ENCODE data around the gene PRKN. TPM values are rescaled to one million over a fixed set of nuclear protein-coding genes. Genes with fewer than 3 reads are reported as not detected.

Gene PRKN
- total RNA-seq, 1 experiment from 2014 or later, result 2.0 TPM

DNA sequence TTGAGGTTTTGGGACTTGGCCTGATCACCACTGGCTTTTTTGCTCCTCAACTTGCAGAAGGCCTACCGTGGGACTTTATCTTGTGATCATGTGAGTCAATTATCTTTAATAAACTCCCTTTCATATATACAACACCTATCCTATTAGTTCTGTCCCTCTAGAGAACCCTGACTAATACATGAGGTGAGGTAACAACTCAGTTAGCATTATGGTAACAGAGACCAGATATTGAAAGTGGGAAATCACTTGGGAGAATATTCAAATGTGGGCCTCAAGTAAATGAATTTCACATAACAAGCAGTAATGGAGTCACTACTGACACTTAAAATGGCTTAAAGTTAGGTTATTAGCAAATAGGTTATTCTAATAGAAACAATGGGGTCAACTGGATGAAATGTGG, 1015.6 kb downstream of the PRKN start:
- H3K9me3 Mint-ChIP-seq, result no peaks in the 10 kb centered on the region; a peak in 2 of 5 replicates
- Histone ChIP-seq H2BK20ac (ENCODE audit: low read depth, low read length, poor library complexity, severe bottlenecking) (no peak overlapping the region), H3K56ac (ENCODE audit: insufficient read length, low read depth, low read length) (no peak overlapping the region), H4K20me1 (ENCODE audit: control insufficient read depth, insufficient read depth, insufficient read length) (no peaks in the 10 kb centered on the region), H2BK15ac (ENCODE audit: low read depth, low read length) (no peak overlapping the region), H2BK5ac (ENCODE audit: insufficient read length, low read length) (no peak overlapping the region), H3K27ac (ENCODE audit: insufficient read length, low read depth, low read length) (no peak overlapping the region), H2AFZ (ENCODE audit: low read length) (no peak overlapping the region), H2BK120ac (ENCODE audit: low read depth, low read length, poor library complexity, severe bottlenecking) (no peak overlapping the region), H3T11ph (ENCODE audit: low read length) (no peak overlapping the region), H4K8ac (replicated peaks; ENCODE audit: insufficient read length, low read depth, low read length) (no peak overlapping the region), H3K9ac (ENCODE audit: extremely low read depth, insufficient read length, low read length) (no peak overlapping the region), H2BK12ac (ENCODE audit: insufficient read length, low read depth, low read length) (no peak overlapping the region), H4K91ac (ENCODE audit: insufficient read length, low read depth, low read length) (no peak overlapping the region), H4K5ac (ENCODE audit: insufficient read length, low read depth, low read length) (no peak overlapping the region), H2AK5ac (ENCODE audit: insufficient read length, low read length) (no peak overlapping the region), H3K27me3 (ENCODE audit: insufficient read depth, low read length) (no peaks in the 10 kb centered on the region), H3K79me1 (ENCODE audit: insufficient read depth, low read depth, low read length, poor library complexity, severe bottlenecking) (no peaks in the 10 kb centered on the region), H3K4ac (ENCODE audit: low read depth, low read length) (no peak overlapping the region), H3K9me3 (ENCODE audit: control insufficient read depth, low read depth, low read length) (no peaks in the 10 kb centered on the region), H3K4me1 (ENCODE audit: insufficient read depth, low read length) (no peaks in the 10 kb centered on the region), H3K14ac (ENCODE audit: insufficient read depth, low read length) (no peak overlapping the region), H3K23ac (ENCODE audit: insufficient read length, low read depth, low read length) (no peak overlapping the region), H3K4me2 (ENCODE audit: insufficient read depth, insufficient read length, low read length) (no peak overlapping the region), H3K23me2 (ENCODE audit: insufficient read length, low read depth, low read length, poor library complexity, severe bottlenecking) (no peaks in the 10 kb centered on the region), H3K79me2 (ENCODE audit: insufficient read depth, low read length) (no peaks in the 10 kb centered on the region), H3K18ac (ENCODE audit: insufficient read length, low read depth, low read length) (no peak overlapping the region)
- H3K27me3 Mint-ChIP-seq (ENCODE audit: low read depth), result no peaks in the 10 kb centered on the region
- H3K4me1 Mint-ChIP-seq, result no peaks in the 10 kb centered on the region
- TF ChIP-seq, protein P1, sequence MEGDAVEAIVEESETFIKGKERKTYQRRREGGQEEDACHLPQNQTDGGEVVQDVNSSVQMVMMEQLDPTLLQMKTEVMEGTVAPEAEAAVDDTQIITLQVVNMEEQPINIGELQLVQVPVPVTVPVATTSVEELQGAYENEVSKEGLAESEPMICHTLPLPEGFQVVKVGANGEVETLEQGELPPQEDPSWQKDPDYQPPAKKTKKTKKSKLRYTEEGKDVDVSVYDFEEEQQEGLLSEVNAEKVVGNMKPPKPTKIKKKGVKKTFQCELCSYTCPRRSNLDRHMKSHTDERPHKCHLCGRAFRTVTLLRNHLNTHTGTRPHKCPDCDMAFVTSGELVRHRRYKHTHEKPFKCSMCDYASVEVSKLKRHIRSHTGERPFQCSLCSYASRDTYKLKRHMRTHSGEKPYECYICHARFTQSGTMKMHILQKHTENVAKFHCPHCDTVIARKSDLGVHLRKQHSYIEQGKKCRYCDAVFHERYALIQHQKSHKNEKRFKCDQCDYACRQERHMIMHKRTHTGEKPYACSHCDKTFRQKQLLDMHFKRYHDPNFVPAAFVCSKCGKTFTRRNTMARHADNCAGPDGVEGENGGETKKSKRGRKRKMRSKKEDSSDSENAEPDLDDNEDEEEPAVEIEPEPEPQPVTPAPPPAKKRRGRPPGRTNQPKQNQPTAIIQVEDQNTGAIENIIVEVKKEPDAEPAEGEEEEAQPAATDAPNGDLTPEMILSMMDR (conservative IDR thresholded peaks at IDR 0.05), result no peak
- H3K27ac Mint-ChIP-seq, result no peak overlapping the region
- DNase-seq, result no peak
- no peak overlapping the region for H3K4me3 Mint-ChIP-seq
- no CpG with 5 or more reads among the region's 1 CpG for WGBS (ENCODE audit: extremely low coverage, insufficient read length, low lambda C conversion rate)
- no peaks in the 10 kb centered on the region for H3K36me3 Mint-ChIP-seq (ENCODE audit: insufficient read depth in 1 of 3, low read depth in 3 of 3)
